Neural progenitor cell (in vitro differentiated cells): ENCODE data around the gene PGBD5.

ENCODE experiments used
- EZH2 ChIP-seq: fragments of 200-600 bp; sonication (generic); IDR thresholded peaks from 2 replicates; pipeline ENCODE4 v1.6.1; 2017; ENCODE audit warnings: antibody characterized with exemption, mild to moderate bottlenecking, moderate library complexity
- EZH2phosphoT487 ChIP-seq: fragments of 200-600 bp; sonication (generic); IDR thresholded peaks from 2 replicates; pipeline ENCODE4 v1.6.1; 2017; ENCODE audit warnings: antibody characterized with exemption
- TF ChIP-seq, protein P1 (sequence below): fragments of 200-600 bp; sonication (generic); IDR thresholded peaks from 2 replicates; pipeline ENCODE4 v1.5.1; 2017; ENCODE audit warnings: antibody characterized with exemption, mild to moderate bottlenecking

DNA sequence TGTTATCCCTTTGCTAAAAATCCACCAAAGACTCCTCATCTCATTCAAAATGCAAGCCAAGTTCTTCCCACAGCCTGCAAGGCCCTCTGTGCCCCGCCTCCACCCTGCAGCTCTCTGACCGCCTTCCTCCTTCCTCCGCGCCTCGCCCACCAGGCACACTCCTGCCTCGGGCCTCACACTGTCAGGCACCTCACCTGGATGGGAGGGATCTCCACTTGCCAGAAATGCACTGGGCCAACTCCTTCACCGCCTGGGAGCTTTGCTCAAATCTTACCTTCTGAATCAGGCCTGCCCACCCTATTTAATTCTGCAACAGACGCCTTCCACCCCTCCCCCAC, 26.2 kb downstream of the PGBD5 start:
- TF ChIP-seq EZH2 (no peak), EZH2phosphoT487 (no peak)
- TF ChIP-seq, protein P1, sequence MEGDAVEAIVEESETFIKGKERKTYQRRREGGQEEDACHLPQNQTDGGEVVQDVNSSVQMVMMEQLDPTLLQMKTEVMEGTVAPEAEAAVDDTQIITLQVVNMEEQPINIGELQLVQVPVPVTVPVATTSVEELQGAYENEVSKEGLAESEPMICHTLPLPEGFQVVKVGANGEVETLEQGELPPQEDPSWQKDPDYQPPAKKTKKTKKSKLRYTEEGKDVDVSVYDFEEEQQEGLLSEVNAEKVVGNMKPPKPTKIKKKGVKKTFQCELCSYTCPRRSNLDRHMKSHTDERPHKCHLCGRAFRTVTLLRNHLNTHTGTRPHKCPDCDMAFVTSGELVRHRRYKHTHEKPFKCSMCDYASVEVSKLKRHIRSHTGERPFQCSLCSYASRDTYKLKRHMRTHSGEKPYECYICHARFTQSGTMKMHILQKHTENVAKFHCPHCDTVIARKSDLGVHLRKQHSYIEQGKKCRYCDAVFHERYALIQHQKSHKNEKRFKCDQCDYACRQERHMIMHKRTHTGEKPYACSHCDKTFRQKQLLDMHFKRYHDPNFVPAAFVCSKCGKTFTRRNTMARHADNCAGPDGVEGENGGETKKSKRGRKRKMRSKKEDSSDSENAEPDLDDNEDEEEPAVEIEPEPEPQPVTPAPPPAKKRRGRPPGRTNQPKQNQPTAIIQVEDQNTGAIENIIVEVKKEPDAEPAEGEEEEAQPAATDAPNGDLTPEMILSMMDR: no peak
